GM21526 (cell line): ENCODE measurements around the gene RYR2.
"Not testable (repeated sequence)": the region's sequence is repeated elsewhere in the genome, so short reads cannot be mapped to it uniquely, and the experiment has no call there.

ENCODE experiments used
- ATAC-seq: cut with Tn5 transposase; IDR thresholded peaks from one replicate; pipeline ENCODE4 v1.9.1; 2021; ENCODE audit warnings: moderate library complexity; ENCODE audit not compliant: unreplicated experiment, low FRiP score

RYR2 gene

DNA sequence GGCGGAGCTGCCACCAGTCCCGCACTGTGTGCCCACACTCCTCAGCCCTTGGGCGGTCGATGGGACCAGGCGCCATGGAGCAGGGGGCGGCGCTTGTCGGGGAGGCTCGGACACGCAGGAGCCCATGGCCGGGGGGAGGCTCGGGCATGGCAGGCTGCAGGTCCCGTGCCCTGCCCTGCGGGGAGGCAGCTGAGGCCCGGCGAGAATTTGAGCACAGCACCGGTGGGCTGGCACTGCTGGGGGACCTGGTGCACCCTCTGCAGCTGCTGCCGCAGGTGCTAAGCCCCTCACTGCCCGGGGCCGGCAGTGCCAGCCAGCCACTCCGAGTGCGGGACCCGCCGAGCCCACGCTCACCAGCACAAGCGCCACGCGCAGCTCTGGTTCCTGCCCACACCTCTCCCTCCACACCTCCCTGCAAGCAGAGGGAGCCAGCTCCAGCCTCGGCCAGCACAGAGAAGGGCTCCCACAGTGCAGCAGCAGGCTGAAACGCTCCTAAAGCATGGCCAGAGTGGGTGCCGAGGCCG, 267.7 kb downstream of the RYR2 start:
- no peak for ATAC-seq

DNA sequence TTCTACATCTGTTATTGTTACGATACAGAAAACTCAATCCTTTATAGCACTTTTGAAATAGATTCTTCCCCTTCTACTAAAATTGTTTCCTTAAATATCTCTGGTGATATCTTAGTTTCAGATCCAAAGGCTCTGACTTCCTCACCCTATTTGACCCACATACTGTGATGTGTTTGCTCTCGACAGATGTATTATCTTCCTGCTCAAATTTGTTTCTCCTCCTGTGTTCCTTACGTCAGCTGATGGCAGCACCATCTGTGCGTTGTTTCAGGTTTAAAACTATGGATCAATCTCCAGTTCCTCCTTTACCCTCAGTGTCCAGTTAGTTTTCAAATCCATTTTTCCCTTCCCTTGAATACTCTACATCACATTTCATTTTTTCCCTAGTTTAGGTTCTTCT, 274.4 kb downstream of the RYR2 start:
- ATAC-seq: no peak

DNA sequence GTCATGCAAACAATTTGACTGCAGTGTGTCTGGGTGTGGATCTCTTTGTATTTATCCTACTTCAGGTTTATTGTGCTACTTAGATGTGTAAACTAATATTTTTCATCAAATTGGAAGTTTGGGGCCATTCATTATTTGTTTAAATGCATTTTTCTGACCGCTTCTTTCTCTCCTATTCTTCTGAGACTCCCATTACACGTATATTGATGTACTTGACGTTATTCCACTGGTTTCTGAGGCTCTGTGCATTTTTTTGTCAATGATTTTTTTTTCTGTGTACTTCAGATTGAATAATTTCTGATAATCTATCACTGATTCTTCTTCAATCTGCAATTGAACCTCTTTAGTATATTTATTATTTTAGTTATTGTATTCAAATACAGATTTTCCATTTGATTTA, 276.8 kb downstream of the RYR2 start:
- no peak for ATAC-seq

DNA sequence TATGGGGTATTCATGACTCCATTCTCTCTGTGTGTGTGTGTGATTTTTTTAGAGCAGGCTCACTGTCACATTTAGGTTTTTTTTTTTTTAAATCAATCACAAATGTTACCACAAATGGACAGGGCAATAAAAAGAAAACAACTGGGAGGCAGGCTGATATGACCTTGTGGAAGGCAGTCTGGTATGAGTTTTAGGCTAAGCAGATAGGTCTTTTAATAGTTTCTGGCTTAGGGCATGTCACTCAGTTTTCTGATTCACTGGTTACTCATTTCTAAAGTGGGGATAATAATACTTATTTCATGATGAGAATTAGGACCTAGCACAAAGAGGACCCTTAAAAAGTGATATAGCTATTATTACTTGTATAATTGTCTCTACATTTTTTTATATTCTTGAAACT, 278.9 kb downstream of the RYR2 start:
- no peak for ATAC-seq

DNA sequence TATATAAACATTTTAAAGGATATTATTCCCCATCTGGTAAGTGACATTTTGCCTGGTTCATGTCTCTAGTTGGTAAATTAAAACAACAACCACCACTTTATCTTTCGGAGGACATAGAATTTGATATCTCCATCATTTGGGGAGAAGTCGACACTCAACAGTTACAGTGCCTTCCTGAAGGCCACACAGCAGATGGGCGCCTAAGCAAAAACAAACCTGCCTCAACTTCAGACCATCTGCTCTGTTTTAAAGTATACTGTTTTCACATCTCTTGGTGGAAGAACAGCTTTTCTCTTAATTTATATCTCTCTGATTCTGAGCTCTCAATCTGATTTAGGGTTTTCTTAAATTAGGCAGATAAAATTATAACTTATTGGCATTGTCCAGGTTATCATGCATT, 282.2 kb downstream of the RYR2 start:
- ATAC-seq: no peak

DNA sequence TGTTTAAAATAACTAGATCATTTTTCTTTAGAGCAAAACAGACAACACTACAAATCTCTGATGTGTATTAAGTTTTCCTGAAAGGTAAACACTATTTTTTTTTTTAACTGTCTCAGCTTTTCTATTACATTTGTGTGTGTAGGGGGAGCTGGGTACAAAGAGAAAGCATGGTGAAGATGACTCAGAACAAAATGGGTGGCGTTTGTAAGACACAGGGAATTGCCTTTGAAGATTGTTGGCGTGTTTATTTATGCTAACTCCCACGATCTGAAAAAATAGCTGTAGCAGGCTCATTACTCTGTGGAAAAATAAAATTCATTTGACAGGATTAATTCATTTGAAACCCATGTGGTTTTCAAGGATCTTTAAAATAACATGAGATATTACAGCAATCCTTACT, 285.1 kb downstream of the RYR2 start:
- ATAC-seq: no peak

DNA sequence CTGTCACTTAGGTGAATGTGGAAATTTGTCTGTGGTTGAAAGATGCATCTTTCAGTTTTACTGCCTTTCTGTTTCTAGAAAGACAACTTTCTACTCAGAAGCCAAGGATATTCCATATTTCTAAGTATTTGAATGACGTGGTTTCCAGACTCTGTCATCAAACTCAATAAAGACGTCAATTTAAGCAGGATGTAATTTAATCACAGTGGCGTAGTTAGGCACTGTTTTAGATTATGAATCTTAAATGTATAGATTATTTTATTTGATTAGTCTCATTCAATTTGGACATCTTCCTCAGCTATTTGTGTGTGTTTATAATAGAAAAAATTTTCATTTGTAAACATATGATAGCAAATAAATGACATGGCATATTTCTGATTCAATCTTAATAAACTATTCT, 298.9 kb downstream of the RYR2 start:
- ATAC-seq: no peak

DNA sequence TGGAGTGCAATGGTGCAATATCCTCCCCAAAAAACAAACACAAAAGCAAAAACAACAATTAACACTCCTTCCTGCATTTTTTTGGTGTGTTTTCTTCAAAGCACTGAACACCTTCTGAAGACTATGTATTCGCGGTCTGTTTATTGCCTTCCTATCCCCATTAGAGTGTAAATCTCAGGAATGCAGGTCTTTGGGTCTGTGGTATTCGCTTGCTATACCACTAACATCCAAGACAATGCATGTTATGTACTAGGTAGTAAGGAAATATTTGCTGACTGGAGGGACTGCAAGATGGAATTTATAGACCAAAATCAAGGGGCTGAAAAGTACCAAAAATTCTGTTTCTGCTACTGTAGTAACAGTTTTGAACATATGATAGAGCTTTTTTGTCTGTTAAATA, 299.4 kb downstream of the RYR2 start:
- no peak for ATAC-seq

DNA sequence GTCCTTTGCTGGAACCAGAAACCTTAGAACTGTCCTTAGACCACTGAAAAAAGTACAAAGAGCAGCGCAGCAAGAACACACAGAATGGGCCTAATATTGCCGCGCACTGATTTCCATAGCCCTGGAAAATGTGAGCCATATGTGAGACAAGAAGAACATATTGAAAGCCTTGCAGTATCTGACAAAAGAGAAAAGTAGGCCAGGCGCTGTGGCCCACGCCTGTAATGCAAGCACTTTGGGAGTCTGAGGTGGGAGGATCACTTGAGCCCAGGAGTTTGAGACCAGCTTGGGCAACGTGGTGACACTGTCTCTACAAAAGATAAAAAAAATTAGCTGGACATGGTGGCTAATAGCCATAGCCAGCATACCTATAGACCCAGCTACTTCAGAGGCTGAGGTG, 300.7 kb downstream of the RYR2 start:
- no peak for ATAC-seq

DNA sequence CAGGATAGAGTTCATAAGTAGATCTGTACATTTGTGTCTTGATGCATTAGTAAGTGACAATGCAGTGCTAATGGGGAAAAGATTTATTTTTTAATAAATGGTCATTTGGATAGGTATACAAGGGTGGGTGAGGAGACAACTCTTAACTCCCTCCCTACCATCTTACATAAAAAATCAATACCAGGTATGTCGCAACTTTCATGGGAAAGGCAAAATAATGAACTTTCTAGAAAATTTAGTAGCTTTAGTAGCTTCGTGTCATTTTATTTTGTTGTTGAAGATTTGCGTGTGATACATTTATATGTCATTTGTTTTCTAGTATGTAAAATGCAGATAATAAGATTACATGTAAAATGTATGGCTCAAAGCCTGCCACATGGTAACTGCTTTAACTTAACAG, 310.8 kb downstream of the RYR2 start:
- ATAC-seq: no peak

DNA sequence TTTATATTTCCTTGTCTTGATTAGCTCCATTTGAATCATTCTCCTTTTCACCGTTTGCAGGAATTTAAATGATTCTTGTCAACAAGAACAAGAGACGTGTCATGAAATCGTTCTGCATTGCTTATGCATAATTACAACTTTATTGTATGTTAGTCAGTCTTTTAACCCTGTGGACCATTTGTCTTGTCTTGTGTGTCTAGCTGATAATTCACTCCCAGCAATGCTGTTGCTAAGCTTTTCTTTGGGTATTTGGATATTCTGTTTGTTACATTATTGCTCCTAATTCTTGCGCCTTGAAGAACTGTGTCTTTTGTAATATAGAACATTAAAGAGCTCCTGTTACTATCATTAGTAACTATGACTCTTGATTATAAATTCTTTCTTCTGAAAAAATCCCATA, 311.9 kb downstream of the RYR2 start:
- ATAC-seq: no peak

DNA sequence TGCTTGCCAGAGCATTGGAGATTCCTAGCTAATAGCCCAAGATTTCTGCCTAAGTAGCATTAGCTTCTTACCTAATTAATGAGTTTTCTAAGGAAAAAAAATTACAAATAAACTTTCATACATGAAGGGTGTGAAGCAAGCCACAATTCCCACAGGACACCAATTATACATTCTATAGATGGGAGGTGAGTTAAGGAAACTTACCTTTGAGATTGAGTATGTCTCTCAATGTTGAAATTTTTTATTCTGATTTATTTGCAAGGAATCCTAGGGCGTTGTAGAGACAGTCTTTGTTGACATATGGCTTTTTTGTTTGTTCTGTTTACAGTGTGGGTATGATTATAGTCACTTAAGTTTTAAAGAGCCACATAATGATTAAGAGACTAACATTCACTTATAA, 313.0 kb downstream of the RYR2 start:
- ATAC-seq: no peak

DNA sequence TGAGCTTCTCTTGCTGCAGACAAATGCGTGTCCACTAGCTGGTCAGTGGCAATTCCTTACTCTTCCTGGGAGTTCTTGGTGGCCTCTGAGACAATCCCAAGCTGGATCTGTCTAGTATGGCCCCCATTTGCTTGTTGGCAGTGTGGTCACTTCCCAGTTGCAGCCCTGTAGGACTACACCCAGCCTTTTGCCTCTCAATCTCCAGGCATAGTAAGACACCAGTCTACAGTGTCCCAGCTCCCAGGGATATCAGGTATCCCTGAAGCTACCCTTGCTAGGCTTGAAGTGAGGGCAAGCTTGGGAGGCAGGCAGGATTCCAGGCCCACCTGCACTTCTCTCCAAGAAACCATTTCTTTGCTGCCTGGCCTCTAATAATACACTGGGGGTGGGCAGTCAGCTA, 316.6 kb downstream of the RYR2 start:
- ATAC-seq: no peak

DNA sequence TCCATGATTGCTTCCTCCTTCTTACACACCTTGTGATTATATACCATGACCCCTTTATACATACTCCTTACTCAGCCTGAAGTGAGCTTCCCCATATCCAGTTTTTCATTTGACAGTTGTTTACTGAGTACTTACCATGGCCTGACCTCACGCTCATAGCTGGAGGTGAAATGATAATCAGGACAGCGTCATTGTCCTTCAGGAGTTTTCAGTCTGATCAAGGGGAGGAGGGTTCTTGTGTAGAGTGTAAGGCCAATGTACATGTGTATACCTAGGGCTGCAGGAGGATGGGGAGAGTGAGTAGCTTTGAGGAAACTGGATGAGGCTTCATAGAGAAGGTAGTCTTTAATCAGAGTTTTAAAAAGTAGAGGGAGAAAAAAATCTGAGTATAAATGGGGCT, 325.8 kb downstream of the RYR2 start:
- no peak for ATAC-seq

DNA sequence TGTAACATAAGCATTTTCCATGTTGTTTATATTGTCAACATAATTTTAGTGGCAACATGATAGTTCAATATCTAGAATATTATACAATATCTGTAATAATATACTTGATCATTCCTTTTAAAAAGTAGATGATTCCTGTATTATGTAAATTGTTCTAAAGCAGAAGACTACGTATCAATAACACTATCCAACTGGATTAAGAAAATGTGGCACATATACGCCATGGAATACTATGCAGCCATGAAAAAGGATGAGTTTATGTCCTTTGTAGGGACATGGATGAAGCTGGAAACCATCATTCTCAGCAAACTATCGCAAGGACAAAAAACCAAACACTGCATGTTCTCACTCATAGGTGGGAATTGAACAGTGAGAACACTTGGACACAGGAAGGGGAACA, 329.5 kb downstream of the RYR2 start:
- ATAC-seq: not testable (repeated sequence)

DNA sequence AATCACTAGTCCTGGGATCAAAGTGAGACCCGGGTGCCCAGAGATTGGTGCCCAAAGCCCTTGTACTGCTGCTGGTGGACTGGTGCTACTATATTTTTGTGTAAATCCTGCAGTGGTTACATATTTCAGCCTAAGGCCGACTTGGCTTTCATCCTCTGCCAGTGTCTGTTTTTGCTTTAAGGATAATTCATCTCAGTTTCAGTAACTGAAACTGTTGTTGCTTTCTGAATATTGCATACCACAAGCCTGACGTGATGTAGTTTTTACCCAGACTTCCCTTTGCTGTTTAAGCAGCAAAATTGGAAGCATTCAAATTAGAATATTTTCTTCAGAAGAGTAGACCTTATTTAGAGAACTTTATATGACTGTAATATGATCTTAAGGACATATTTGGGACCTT, 341.8 kb downstream of the RYR2 start:
- ATAC-seq: no peak

DNA sequence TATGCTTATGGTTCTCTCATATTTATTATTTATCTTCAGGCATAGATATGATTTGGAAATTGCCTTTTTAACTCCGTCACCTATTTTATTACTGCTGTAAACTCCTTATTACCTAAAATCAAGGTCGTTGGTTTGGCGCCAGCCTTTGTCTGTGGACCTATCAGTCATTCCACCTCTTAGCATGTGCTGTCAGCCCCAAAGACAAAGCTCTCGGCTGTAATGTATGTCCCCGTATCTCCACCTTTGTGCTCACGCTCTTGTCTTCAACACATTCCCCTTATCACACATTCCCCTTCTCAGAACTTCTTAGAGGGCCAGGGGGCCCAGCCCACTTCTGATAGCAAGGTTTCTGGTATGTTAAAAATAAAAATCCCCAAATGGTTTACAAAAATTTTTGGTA, 342.2 kb downstream of the RYR2 start:
- ATAC-seq: no peak

DNA sequence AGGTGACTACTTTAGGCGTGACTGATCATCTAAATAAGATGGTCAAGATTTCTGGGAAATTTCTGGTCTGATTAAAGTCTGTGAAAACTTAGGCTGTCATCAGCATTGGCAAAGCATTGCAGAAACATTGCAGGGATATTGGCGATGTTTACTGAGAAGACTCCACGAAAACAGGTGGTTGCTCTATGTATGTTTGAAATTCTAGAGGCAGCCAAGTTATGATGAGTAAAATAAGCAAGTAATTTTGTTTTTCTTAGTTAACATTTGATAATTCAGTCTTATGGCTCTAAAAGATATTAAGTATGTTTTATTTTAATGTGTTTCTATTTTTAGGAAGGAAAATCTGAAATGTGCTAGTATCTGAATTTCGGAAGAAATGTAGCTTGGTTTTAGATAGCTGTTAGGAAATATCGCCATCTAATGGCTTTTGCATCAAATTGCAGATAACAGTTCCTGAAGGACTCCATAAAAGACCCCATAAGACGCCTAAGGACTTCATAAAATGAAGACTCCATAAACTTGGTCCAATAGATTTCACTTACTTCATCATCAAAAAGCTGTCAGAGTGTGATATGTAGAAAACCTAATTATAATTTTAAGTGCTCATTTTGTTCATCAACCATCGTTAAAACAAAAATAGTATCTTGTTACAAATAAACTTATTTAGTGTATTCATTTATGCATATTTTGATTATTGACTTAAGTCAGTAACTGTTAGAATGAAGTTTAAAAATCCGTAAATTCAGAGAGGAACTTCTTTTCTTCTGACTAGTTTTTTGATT, 344.6 kb downstream of the RYR2 start:
- ATAC-seq: no peak

DNA sequence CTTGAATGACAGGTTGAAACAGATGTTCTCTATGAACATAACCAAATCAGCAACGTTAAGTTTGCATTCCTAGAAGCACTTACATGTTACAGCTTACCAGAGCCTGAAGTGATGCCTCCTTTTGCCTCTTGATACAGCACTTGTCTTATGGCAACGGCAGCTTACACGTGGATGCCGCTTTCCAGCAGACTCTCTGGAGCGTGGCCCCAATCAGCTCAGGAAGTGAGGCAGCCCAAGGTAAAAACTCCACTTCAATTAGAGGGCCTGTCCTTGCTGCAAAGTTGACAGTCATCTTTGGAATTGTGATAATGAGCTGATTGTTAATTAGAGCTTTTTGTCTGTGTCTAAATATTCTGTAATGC, 345.1 kb downstream of the RYR2 start:
- no peak for ATAC-seq

DNA sequence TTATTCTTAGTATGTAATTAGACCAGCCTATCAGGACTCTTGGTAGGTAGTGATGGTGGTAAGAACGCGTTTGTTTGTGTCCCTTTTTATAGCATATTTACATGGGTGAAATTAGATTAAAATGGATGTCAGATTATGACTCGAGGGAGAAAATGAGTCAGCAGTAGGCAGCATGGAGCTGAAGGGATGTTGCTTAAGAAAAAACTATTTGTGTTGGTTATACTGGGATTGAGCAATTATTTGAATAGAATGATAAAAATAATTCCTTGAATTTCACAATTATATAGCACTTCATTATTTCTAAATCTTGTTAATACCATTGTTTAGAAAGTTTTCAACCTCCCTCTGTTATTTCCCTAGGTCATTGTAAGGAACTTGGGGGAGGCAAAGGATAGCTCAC, 348.8 kb downstream of the RYR2 start:
- no peak for ATAC-seq

DNA sequence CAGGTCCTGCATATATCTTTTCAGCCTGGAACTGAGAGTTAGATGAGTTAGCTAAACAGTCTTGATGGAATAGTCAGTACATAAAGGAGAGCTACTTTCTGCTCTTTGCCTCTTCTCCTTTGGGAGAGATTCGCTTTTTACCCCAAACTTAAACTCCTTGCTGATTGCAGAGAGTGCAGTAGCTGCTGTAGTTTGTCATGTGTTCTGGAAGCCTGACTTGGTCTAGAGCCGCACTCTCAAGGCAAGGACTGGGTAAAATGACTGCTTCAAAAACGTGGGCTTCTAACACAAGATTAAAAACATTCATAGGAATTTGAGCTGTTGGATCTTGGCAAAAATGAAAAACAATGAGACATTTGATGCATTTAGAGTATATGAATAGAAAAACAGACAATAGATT, 351.6 kb downstream of the RYR2 start:
- ATAC-seq: no peak

DNA sequence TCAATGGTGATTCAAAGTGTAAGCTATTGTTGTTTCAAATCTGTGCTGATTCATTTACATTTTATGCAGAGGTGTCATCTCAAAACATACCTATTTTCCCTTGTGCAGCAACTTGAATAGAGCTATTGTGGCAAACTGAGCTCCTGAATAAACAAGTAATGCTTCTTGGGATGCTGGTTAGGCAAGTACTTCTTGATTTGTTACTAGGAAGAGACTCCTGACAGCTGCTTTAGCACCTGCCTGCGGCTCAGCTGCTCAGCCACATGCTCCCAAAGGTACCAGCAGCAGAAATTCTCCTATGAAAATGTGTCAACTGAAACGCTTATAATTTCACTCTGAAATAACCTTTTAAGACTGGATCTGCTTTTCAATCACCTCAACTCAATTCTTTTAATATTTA, 352.3 kb downstream of the RYR2 start:
- ATAC-seq: no peak

DNA sequence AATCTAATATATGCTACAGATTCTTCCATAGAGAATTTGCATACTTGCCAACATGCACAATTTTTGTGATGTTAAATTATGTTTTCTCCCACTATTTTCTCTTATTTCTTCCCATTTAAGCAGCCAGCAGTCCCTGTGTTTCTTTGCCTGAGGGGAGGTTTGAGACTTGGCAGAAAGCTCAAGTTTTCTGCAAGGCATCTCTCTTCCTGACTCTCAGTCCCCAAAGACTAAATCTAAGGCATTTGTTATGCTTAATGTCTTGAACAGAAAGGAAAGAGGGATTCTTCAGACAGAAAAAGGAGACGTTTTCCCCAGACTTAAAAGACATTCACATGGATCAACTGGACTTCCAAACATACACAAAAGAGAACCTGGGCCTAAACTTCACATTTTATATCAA, 354.4 kb downstream of the RYR2 start:
- ATAC-seq: no peak
